GM21576 (cell line): ENCODE measurements around the gene ATG16L1.
A peak's percentile ranks its signal among the peaks of the same experiment; 100 is the strongest.

Source experiments
- ATAC-seq: cut with Tn5 transposase; IDR thresholded peaks from one replicate; pipeline ENCODE4 v1.9.1; 2021; ENCODE audit warnings: mild to moderate bottlenecking, moderate library complexity; ENCODE audit not compliant: unreplicated experiment

Gene ATG16L1

GRCh38 chr2:233226511-233227031, 24.9 kb upstream of the ATG16L1 start:
- no peak for ATAC-seq

GRCh38 chr2:233227346-233227978, 24.0 kb upstream of the ATG16L1 start:
- ATAC-seq: no peak

DNA sequence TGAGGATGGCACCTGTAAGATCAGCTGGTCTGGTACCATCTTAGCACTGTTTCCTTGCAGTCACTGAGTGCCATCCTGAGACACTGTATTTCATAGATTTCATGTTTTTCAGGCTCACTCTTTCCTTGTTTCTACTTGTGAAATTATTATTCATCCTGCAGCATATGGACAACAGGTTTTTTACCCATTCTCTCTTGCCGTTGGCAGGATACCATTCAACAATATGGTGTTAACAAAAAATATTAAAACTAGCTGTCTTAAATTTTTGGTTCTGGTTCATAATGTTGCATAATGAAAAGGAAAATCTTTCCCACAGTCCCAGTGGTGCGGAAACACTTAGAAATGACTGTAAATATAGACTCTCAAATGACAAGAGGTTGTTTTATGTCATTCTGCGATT, 23.1 kb upstream of the ATG16L1 start:
- no peak for ATAC-seq

- ATAC-seq: no peak
These were observed 17.7 kb upstream of the ATG16L1 start for GRCh38 chr2:233233618-233234230.

DNA sequence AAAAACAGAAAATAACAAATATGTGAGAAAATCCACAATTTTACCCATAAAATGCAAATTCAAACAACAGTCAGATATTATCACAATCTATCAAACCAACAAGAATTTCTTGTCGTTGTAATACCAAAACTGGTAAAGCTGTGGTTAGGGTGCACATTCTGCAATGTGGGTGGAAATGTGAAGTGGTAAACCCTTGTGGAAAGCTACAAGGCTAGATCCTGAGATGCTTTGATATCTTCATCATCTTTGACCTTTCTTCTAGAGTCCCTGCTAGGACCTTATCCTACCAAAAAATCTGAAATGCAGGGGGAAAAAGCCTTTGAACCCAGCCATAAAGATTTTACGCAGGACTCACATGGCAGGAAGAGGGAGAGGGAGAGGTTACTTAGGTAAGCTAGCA, 17.2 kb upstream of the ATG16L1 start:
- ATAC-seq: no peak

DNA sequence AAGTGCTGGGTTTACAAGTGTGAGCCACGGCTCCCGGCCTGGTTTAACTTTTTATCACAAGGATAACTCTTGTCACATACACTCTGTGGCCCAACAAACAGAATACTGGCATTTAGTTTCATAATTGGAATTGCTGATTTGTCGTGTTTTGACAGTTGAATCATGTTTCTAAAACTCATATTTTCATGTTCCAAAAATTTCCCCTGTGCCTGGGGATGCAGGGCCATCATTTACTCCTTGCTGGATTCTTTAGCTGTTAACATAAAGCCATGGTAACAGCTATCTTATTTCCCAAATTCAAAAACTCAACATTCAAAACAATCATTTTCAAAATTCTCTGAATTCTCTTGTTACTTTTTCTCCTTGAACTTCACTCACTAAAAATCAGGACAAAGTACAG, 16.5 kb upstream of the ATG16L1 start:
- no peak for ATAC-seq

GRCh38 chr2:233235977-233236376, 15.5 kb upstream of the ATG16L1 start:
- ATAC-seq: no peak

GRCh38 chr2:233236820-233237589, 14.5 kb upstream of the ATG16L1 start:
- ATAC-seq: no peak

- ATAC-seq: peak; percentile 65
These were observed 10.6 kb upstream of the ATG16L1 start for GRCh38 chr2:233240897-233241296.

DNA sequence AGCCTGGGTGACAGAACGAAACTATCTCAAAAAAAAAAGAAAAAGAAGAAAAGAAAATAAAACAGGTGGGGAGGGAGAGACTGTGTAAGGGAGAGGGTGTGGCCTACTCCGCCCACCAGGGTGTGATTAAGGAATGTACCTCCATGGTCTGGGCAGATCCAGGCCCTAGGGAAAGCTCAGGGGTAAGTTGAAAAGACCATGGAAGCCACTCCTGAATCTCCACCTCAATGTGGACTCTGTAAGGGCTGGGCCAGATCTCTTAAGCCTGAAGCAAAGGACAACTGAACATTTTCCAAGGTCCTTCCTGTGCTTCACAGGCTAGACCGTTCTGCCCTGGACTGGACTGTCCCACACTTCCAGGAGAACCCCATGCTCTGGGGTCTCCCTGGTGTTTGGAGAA, 9.7 kb upstream of the ATG16L1 start:
- no peak for ATAC-seq

GRCh38 chr2:233242231-233242927, 9.1 kb upstream of the ATG16L1 start:
- no peak for ATAC-seq

DNA sequence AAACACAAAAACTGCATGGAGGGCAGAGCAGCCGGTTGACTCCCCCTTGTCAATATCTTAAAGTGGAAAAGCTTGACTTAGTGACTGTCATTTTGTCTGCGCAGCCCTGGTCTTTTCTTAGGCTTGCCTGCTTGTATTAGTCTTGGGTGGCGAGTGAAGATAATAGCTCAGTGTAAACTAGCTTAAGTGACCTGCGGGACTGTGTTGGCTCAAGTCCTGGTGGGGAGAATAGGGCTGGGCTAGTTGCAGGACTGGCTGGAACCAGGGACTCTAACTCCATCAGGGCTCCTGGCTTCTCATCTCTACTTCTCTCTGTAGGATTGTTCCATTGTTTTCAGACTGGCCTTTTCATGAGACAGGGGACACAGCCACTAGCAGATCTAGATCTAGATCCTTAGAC, 8.1 kb upstream of the ATG16L1 start:
- no peak for ATAC-seq

- ATAC-seq: no peak
These were observed 6.7 kb upstream of the ATG16L1 start for GRCh38 chr2:233244818-233245217.

DNA sequence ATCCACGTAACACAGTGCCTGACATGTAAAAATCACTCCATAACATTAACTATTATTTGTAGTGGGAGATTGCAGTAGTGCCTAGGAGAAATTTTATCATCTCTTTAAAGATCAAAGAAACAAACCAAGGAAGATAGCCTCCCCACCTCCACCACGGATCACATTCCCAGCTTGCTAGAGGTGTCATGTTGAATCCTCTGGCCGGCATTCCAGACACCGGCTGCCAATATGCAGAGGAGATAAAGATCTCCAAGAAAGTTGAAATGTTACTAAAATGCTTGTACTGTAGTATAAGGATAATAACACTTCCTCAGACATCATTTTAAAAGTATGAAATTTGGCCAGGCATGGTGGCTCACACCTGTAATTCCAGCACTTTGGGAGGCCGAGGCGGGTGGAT, 6.1 kb upstream of the ATG16L1 start:
- ATAC-seq: no peak

DNA sequence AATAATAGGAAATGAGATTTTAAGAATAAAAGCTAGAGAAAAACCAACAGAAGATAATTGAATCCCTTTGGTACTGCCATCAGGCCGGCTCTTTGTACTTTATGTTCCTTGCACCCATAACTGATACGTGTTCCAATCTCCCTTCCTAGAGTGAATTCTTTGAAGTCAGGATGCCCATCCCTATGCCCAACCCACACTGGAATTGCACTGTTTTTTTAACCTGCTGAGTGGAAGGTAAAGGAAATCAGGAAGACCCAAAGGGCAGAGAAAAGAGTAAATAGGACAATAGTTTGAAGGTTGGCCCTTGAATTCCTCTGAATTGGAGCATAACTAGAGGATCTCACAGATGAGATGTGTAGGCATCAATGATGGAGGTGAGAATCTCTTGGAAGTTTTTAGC, 4.4 kb upstream of the ATG16L1 start:
- no peak for ATAC-seq

GRCh38 chr2:233247744-233248143, 3.7 kb upstream of the ATG16L1 start:
- no peak for ATAC-seq

GRCh38 chr2:233248999-233249398, 2.5 kb upstream of the ATG16L1 start:
- ATAC-seq: no peak

DNA sequence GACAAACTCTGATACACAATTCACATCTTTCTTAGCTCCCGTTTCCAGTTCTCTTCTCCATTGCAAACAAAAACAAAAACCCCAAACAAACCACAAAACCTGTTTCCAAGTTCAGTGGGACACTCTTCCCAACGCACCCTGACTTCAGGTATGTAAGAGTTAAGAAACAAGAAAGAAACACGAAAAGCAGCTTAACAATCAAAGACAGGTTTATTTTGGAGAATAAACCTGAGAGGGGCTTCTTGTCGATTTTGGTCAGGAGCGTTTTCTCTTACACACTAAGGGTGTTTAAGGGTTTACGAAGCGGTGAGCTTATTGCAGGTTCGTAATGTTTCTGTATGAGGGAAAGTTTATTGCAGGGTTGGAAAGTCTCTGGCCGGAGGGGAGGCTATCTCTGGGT, 905 bp upstream of the ATG16L1 start:
- no peak for ATAC-seq

GRCh38 chr2:233250985-233251305, 528 bp upstream of the ATG16L1 start:
- ATAC-seq: peak; percentile 15

DNA sequence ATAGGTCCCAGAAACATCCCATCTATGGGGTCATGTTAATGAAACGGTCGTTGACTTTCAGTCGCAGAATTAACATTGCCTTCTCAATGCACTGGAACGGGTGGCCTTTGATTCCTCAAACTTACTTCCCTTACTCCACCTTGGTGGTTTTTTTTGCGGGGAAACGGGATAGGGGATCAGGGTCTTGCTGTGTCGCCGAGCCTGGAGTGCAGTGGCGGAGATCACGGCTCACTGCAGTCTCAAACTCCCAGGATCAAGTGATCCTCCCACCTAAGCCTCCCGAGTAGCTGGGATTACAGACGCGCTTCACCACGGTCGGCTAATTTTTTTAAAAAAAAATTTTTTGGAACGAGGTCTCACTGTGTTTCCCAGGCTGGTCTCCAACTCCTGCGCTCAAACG, 754 bp downstream of the ATG16L1 start:
- ATAC-seq: no peak

DNA sequence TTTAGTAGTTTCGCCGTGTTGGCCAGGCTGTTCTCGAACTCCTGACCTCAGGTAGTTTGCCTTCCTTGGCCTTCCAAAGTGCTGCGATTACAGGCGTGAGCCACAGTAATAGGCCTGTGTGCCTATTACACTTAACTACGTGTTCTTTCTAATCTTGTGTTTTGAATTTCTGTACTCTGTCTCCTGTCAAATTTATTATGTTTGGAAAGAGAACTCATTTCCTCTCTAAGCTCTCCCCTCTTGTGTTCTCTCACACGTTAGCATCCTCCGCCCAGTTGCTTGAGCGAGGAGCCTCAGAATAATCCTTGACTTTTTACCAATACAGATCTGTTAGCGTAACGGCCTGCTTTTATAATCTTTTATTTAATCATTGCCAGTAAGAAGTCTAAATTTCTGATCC, 3.7 kb downstream of the ATG16L1 start:
- ATAC-seq: no peak

- no peak for ATAC-seq
These were observed 4.6 kb downstream of the ATG16L1 start for GRCh38 chr2:233256048-233256447.
